ENCODE measurements around the gene BTN2A1. TPM values are rescaled to one million over a fixed set of nuclear protein-coding genes. Genes with fewer than 3 reads are reported as not detected.

BTN2A1 gene
- total and polyA plus RNA-seq, 2 of the 13 experiments (the other 11 are each of a cell fraction or from before 2014, with no cell fraction given): 16.4 to 30.4 TPM

DNA sequence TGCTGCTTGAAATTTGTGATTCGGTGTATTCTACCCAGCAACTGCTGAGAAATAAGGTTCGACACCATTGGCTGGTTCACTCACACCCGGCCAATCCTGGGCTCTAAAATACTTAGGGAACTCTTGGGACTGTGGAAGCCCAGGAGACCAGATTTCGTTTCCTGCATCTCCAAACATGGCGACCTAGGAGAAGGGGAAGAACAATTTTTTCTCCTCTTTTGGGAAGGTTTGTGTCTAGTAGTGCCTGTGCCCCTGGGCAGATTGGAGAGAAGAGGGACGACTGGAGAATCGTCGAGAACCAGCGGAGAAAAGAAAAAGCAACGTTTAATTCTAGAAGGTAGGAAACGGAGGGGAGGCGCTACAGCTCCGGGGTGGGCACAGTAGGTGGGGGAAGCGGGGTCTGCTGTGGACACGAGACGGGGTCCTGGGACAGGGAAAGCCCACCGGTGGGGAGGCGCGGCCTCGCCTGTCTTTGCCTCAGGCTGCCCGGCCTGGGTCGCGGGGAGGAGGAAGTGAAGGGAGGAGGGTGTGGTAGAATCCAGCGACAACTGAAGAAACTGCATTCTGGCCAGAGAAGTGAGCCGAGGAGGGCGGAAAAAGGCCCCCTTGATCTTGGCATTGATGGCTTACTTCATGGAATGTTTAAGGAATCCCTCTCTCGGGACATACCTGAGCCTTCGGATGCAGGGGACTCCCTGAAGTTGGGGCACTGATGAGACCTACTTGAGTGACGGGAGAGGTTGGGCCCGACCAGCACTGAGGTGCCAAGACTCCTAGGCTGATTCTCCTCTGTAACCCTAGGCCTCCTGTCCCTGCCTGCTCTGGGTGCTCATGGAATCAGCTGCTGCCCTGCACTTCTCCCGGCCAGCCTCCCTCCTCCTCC is at the start of gene BTN2A1 (continued):
- TF ChIP-seq, protein P1, sequence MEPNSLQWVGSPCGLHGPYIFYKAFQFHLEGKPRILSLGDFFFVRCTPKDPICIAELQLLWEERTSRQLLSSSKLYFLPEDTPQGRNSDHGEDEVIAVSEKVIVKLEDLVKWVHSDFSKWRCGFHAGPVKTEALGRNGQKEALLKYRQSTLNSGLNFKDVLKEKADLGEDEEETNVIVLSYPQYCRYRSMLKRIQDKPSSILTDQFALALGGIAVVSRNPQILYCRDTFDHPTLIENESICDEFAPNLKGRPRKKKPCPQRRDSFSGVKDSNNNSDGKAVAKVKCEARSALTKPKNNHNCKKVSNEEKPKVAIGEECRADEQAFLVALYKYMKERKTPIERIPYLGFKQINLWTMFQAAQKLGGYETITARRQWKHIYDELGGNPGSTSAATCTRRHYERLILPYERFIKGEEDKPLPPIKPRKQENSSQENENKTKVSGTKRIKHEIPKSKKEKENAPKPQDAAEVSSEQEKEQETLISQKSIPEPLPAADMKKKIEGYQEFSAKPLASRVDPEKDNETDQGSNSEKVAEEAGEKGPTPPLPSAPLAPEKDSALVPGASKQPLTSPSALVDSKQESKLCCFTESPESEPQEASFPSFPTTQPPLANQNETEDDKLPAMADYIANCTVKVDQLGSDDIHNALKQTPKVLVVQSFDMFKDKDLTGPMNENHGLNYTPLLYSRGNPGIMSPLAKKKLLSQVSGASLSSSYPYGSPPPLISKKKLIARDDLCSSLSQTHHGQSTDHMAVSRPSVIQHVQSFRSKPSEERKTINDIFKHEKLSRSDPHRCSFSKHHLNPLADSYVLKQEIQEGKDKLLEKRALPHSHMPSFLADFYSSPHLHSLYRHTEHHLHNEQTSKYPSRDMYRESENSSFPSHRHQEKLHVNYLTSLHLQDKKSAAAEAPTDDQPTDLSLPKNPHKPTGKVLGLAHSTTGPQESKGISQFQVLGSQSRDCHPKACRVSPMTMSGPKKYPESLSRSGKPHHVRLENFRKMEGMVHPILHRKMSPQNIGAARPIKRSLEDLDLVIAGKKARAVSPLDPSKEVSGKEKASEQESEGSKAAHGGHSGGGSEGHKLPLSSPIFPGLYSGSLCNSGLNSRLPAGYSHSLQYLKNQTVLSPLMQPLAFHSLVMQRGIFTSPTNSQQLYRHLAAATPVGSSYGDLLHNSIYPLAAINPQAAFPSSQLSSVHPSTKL (CRISPR knock-in tag; IDR thresholded peaks at IDR 0.05): no peak
- TF ChIP-seq SMARCE1 (IDR thresholded peaks at IDR 0.05; ENCODE audit: borderline replicate concordance) (no peak), ZNF260 (CRISPR knock-in tag; IDR thresholded peaks at IDR 0.05; ENCODE audit: borderline replicate concordance, low read depth) (no peak), HOXD1 (CRISPR knock-in tag; IDR thresholded peaks at IDR 0.05) (no peak), ZNF205 (CRISPR knock-in tag; IDR thresholded peaks at IDR 0.05) (no peak), ZNF766 (CRISPR knock-in tag; IDR thresholded peaks at IDR 0.05; ENCODE audit: borderline replicate concordance) (no peak)
- TF ChIP-seq, protein P2, sequence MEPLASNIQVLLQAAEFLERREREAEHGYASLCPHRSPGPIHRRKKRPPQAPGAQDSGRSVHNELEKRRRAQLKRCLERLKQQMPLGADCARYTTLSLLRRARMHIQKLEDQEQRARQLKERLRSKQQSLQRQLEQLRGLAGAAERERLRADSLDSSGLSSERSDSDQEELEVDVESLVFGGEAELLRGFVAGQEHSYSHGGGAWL (CRISPR knock-in tag; IDR thresholded peaks at IDR 0.05): no peak
- TF ChIP-seq, protein P3, sequence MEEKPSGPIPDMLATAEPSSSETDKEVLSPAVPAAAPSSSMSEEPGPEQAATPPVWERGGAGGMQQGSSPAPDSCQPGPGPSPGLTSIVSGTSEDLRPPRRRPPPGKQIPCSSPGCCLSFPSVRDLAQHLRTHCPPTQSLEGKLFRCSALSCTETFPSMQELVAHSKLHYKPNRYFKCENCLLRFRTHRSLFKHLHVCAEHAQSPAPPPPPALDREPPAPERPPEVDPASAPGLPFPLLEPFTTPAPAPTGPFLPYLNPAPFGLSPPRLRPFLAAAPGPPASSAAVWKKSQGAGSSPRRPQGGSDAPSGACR (CRISPR knock-in tag; IDR thresholded peaks at IDR 0.05): no peak
- TF ChIP-seq, protein P4, sequence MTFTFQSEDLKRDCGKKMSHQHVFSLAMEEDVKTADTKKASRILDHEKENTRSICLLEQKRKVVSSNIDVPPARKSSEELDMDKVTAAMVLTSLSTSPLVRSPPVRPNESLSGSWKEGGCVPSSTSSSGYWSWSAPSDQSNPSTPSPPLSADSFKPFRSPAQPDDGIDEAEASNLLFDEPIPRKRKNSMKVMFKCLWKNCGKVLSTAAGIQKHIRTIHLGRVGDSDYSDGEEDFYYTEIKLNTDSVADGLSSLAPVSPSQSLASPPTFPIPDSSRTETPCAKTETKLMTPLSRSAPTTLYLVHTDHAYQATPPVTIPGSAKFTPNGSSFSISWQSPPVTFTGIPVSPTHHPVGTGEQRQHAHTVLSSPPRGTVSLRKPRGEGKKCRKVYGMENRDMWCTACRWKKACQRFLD (CRISPR knock-in tag; IDR thresholded peaks at IDR 0.05; ENCODE audit: borderline replicate concordance): no peak
- TF ChIP-seq, protein P5, sequence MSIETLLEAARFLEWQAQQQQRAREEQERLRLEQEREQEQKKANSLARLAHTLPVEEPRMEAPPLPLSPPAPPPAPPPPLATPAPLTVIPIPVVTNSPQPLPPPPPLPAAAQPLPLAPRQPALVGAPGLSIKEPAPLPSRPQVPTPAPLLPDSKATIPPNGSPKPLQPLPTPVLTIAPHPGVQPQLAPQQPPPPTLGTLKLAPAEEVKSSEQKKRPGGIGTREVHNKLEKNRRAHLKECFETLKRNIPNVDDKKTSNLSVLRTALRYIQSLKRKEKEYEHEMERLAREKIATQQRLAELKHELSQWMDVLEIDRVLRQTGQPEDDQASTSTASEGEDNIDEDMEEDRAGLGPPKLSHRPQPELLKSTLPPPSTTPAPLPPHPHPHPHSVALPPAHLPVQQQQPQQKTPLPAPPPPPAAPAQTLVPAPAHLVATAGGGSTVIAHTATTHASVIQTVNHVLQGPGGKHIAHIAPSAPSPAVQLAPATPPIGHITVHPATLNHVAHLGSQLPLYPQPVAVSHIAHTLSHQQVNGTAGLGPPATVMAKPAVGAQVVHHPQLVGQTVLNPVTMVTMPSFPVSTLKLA (IDR thresholded peaks at IDR 0.05): no peak
- TF ChIP-seq, protein P6, sequence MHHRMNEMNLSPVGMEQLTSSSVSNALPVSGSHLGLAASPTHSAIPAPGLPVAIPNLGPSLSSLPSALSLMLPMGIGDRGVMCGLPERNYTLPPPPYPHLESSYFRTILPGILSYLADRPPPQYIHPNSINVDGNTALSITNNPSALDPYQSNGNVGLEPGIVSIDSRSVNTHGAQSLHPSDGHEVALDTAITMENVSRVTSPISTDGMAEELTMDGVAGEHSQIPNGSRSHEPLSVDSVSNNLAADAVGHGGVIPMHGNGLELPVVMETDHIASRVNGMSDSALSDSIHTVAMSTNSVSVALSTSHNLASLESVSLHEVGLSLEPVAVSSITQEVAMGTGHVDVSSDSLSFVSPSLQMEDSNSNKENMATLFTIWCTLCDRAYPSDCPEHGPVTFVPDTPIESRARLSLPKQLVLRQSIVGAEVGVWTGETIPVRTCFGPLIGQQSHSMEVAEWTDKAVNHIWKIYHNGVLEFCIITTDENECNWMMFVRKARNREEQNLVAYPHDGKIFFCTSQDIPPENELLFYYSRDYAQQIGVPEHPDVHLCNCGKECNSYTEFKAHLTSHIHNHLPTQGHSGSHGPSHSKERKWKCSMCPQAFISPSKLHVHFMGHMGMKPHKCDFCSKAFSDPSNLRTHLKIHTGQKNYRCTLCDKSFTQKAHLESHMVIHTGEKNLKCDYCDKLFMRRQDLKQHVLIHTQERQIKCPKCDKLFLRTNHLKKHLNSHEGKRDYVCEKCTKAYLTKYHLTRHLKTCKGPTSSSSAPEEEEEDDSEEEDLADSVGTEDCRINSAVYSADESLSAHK (CRISPR knock-in tag; IDR thresholded peaks at IDR 0.05; ENCODE audit: borderline replicate concordance): no peak
- TF ChIP-seq, protein P7, sequence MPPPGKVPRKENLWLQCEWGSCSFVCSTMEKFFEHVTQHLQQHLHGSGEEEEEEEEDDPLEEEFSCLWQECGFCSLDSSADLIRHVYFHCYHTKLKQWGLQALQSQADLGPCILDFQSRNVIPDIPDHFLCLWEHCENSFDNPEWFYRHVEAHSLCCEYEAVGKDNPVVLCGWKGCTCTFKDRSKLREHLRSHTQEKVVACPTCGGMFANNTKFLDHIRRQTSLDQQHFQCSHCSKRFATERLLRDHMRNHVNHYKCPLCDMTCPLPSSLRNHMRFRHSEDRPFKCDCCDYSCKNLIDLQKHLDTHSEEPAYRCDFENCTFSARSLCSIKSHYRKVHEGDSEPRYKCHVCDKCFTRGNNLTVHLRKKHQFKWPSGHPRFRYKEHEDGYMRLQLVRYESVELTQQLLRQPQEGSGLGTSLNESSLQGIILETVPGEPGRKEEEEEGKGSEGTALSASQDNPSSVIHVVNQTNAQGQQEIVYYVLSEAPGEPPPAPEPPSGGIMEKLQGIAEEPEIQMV (CRISPR knock-in tag; IDR thresholded peaks at IDR 0.05; ENCODE audit: low read depth): no peak; the same call in 1 of the 2 replicates
- TF ChIP-seq, protein P8, sequence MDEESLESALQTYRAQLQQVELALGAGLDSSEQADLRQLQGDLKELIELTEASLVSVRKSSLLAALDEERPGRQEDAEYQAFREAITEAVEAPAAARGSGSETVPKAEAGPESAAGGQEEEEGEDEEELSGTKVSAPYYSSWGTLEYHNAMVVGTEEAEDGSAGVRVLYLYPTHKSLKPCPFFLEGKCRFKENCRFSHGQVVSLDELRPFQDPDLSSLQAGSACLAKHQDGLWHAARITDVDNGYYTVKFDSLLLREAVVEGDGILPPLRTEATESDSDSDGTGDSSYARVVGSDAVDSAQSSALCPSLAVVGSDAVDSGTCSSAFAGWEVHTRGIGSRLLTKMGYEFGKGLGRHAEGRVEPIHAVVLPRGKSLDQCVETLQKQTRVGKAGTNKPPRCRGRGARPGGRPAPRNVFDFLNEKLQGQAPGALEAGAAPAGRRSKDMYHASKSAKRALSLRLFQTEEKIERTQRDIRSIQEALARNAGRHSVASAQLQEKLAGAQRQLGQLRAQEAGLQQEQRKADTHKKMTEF (CRISPR knock-in tag; IDR thresholded peaks at IDR 0.05): no peak; the same call in 1 of the 2 replicates
